K562 (cell line): ENCODE results near the gene CEND1. TPM values are rescaled to one million over a fixed set of nuclear protein-coding genes. Genes with fewer than 3 reads are reported as not detected.

ENCODE experiments used
- CHD1 ChIP-seq: fragments of 200-600 bp; sonication (generic); IDR thresholded peaks from one replicate; pipeline ENCODE4 v1.6.1; 2012; ENCODE audit warnings: mild to moderate bottlenecking, moderate library complexity, low read length, inconsistent platforms
- CSDE1 ChIP-seq, 2 experiments: fragments of 450-650 bp; IDR thresholded peaks; 2 replicates each; pipeline ENCODE4 v1.6.1; 2016; ENCODE audit warnings: mild to moderate bottlenecking in 1 of 2
- FOXJ2 ChIP-seq: fragments of 200-800 bp; sonication (Bioruptor generic); IDR thresholded peaks from 2 replicates; pipeline ENCODE4 v1.6.1; 2016; ENCODE audit warnings: missing genetic modification characterization, missing compliant biosample characterization
- HMGN3 ChIP-seq: IDR thresholded peaks from 2 replicates; pipeline ENCODE4 v1.6.1; 2011; ENCODE audit warnings: borderline replicate concordance, low read depth, mild to moderate bottlenecking, mixed read lengths, low read length; ENCODE audit not compliant: insufficient read length; ENCODE audit errors: extremely low read depth
- MAFK ChIP-seq: IDR thresholded peaks from 2 replicates; pipeline ENCODE4 v1.6.1; 2011; ENCODE audit warnings: low read length, improper control_type of control experiment
- MAZ ChIP-seq, 2 experiments: fragments of 450-650 bp in 1 of 2; sonication (generic) in 1 of 2; formaldehyde crosslinking; IDR thresholded peaks in 1 of 2; conservative IDR thresholded peaks in 1 of 2; 2 replicates each; pipeline versions ENCODE4 v1.4.0 to v1.5.0; 2020; ENCODE audit warnings: mild to moderate bottlenecking in 1 of 2, missing genetic modification reagents in 1 of 2
- MCM5 ChIP-seq: fragments of 450-650 bp; IDR thresholded peaks from 2 replicates; pipeline ENCODE4 v1.6.1; 2016; ENCODE audit warnings: low read depth
- NCOA2 ChIP-seq, 2 experiments: fragments of 450-650 bp; IDR thresholded peaks; 2 replicates each; pipeline ENCODE4 v1.6.1; 2018; ENCODE audit warnings: mild to moderate bottlenecking in 2 of 2, moderate library complexity in 1 of 2; ENCODE audit not compliant: partially characterized antibody in 2 of 2
- NCOR1 ChIP-seq: fragments of 450-650 bp; IDR thresholded peaks from 2 replicates; pipeline ENCODE4 v1.6.1; 2016; ENCODE audit warnings: mild to moderate bottlenecking, moderate library complexity
- PCBP1 ChIP-seq: fragments of 200-400 bp; formaldehyde crosslinking; IDR thresholded peaks from 2 replicates; pipeline ENCODE4 v1.6.1; 2018; ENCODE audit warnings: mild to moderate bottlenecking, low read depth, low read length; ENCODE audit not compliant: poor library complexity, severe bottlenecking
- RAD51 ChIP-seq: fragments of 450-650 bp; IDR thresholded peaks from 2 replicates; pipeline ENCODE4 v1.7.1; 2016; ENCODE audit warnings: low read depth, mild to moderate bottlenecking, borderline replicate concordance
- RERE ChIP-seq: sonication (generic); formaldehyde crosslinking; IDR thresholded peaks from 2 replicates; pipeline ENCODE4 v1.8.0; 2023; ENCODE audit warnings: missing genetic modification reagents, mild to moderate bottlenecking, borderline replicate concordance
- RFX7 ChIP-seq: fragments of 250-450 bp; sonication (Bioruptor Pico); IDR thresholded peaks from 2 replicates; pipeline ENCODE4 v1.5.1; 2021; ENCODE audit warnings: mild to moderate bottlenecking
- UBTF ChIP-seq, 2 experiments: IDR thresholded peaks; 2 replicates each; pipeline ENCODE4 v1.6.1; 2012; ENCODE audit warnings: improper control_type of control experiment in 2 of 2, low read depth in 2 of 2, low read length in 2 of 2, borderline replicate concordance in 1 of 2
- ZKSCAN1 ChIP-seq: fragments of 150-350 bp; IDR thresholded peaks from 2 replicates; pipeline ENCODE4 v1.6.1; 2016; ENCODE audit warnings: low read depth, low read length
- ZNF280A ChIP-seq: fragments of 450-650 bp; IDR thresholded peaks from 2 replicates; pipeline ENCODE4 v1.6.1; 2018; ENCODE audit warnings: mild to moderate bottlenecking, low read depth; ENCODE audit not compliant: partially characterized antibody
- ZNF696 ChIP-seq: fragments of 250-450 bp; sonication (Bioruptor Pico); conservative IDR thresholded peaks from 2 replicates; pipeline ENCODE4 v1.4.0; 2020; ENCODE audit warnings: mild to moderate bottlenecking, moderate library complexity
- ZNF76 ChIP-seq: fragments of 250-450 bp; sonication (Bioruptor Pico); IDR thresholded peaks from 2 replicates; pipeline ENCODE4 v1.4.0; 2020; ENCODE audit warnings: mild to moderate bottlenecking, moderate library complexity, borderline replicate concordance
- polyA plus RNA-seq, 8 experiments: library from polyadenylated mRNA; depleted of rRNA in 4 of 8; stranded (reverse) in 5 of 8; unstranded in 3 of 8; fragments of >200 nt; fragmentation: Nextera tagmentation in 2 of 8; fragmentation: Illumina TruSeq in 1 of 8; extraction: Ambion mirVana in 2 of 8; extraction: Trizol in 1 of 8; gene quantifications; 2 replicates each; pipeline versions ENCODE4 v1.2.1 to v1.2.3, GENCODE V29; 2011 to 2014; ENCODE audit warnings: inconsistent platforms in 1 of 8, missing spikeins in 1 of 8
- total RNA-seq, 7 experiments: library from RNA; depleted of rRNA in 6 of 7; stranded (reverse); fragments of >200 nt in 6 of 7; fragmentation: Illumina TruSeq in 2 of 7; extraction: Trizol in 2 of 7; gene quantifications; 2 replicates each; pipeline versions ENCODE4 v1.2.1 to v1.2.3, GENCODE V29; 2011 to 2021; ENCODE audit warnings: low replicate concordance in 1 of 7

The CEND1 gene
- total and polyA plus RNA-seq, 9 of the 15 experiments (the other 6 are each of a cell fraction or from before 2014, with no cell fraction given), result 0.13 to 0.18 (median 0.16) TPM; not detected in 6

- no peak for TF ChIP-seq UBTF (IDR thresholded peaks at IDR 0.05; ENCODE audit: borderline replicate concordance in 1 of 2, low read depth in 2 of 2, low read length in 2 of 2)
- peak; percentile 44 for TF ChIP-seq PCBP1
- no peak for TF ChIP-seq MCM5
- no peak for TF ChIP-seq ZNF280A
- TF ChIP-seq CSDE1 (IDR thresholded peaks at IDR 0.05), result no peak
- no peak for TF ChIP-seq CHD1
- TF ChIP-seq HMGN3, result no peak
- no peak for TF ChIP-seq NCOA2 (IDR thresholded peaks at IDR 0.05; ENCODE audit: partially characterized antibody in 2 of 2)
- TF ChIP-seq MAZ (CRISPR knock-in tag; conservative IDR thresholded peaks at IDR 0.05 in 1 of 2, IDR thresholded peaks at IDR 0.05 in 1 of 2), result no peak; a peak in 1 of 4 replicates
- TF ChIP-seq RFX7 (CRISPR knock-in tag), result no peak
- peak; percentile 71 for TF ChIP-seq MAFK
- no peak for TF ChIP-seq ZNF76 (CRISPR knock-in tag)
- no peak for TF ChIP-seq ZKSCAN1
- no peak for TF ChIP-seq RAD51
- no peak for TF ChIP-seq NCOR1
- no peak for TF ChIP-seq RERE (CRISPR knock-in tag)
- TF ChIP-seq FOXJ2 (tag), result no peak
- TF ChIP-seq ZNF696, result no peak
Measured at GRCh38 chr11:746289-747157, 43.4 kb downstream of the CEND1 start (continued).
